HG02970 (cell line): ENCODE results near the gene DCC.
"Not testable (repeated sequence)": the region's sequence is repeated elsewhere in the genome, so short reads cannot be mapped to it uniquely, and the experiment has no call there.

Source experiments
- ATAC-seq: cut with Tn5 transposase; IDR thresholded peaks from one replicate; pipeline ENCODE4 v1.9.1; 2021; ENCODE audit warnings: mild to moderate bottlenecking, moderate library complexity, moderate number of reproducible peaks; ENCODE audit not compliant: unreplicated experiment, low FRiP score

Gene DCC

DNA sequence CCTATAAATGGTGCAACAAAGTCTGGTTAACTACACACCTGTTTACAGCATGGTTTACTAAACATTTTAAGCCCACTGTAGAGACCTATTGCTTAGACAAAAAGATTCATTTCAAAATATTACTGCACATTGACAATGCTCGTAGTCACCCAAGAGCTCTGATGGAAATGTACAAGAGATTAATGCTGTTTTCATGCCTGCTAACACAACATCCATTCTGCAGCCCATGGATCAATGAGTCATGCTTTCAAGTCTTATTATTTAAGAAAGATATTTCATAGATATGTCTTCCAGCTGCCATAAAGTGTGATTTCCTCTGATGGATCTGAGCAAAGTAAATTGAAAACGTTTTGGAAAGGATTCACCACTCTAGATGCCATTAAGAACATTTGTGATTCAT, 1103.3 kb downstream of the DCC start:
- no peak for ATAC-seq

DNA sequence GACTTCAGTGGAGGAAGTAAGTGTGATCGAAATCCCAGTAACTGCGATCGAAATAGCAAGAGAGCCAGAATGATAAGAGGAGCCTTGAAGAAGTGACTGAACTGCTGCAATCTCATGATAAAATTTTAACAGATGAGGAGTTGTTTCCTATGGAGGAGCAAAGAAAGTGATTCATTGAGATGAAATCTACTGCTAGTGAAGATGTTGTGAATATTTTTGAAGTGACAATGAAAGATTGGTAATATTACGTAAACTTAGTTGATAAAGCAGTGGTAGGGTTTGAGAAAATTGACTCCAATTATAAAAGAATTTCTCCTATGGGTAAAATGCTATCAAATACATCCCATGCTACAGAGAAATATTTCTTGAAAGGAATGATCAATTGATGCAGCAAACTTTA, 1103.8 kb downstream of the DCC start:
- ATAC-seq = no peak

DNA sequence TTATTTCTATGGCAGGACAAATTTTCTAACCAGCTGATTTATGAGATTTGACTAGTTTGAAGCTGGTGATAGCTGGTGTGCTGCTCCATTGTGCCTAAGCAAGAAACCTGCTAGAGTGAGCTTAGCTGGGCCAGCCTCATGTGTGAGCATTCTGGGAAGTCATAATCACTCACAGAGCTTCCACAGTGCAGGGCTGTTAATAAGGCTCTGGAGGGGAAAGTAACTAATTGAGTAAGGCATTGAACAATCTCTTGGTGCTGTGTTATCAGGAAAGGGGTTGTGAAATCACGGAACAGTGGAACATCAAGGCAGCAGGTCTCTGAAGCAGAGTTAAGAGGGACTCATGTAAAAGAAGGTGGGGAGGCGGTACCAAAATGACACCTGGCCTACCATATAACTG, 1111.9 kb downstream of the DCC start:
- no peak for ATAC-seq

DNA sequence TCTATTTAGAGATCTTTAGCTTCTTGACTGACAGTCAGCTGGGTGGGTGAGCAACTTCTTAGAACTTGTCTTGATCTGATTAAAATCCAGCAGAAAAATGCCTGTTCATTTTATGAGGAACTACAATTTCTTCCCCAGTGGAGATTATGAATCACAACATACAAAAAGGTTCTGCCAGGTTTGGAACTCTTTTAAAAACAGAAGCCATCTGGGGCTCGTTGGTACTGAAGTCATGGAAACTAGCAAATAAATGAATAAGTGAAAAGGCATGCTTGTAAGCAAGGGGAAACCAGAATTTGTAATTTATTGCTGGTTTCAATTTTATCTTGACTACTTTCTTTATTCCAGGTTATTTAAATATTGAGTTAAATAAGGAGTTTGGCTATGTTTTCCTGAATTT, 1117.1 kb downstream of the DCC start:
- ATAC-seq = no peak

DNA sequence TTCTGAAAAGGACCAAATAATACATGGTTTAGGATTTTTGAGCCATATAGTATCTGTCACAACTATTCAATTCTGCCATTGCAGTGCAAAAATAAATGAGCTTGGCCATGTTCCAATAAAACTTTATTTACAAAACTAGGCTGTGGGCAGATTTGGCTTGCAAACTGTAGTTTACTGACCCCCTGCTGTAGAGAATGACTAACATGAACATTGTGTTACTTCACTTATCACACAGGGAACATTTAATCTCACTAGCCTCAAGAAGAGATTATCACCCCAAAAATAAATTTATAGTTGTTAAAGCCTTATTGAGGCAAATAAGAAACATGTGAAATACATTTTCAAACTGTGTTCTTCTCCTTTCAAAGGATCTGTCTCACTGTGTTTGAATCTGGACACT, 1118.3 kb downstream of the DCC start:
- no peak for ATAC-seq

DNA sequence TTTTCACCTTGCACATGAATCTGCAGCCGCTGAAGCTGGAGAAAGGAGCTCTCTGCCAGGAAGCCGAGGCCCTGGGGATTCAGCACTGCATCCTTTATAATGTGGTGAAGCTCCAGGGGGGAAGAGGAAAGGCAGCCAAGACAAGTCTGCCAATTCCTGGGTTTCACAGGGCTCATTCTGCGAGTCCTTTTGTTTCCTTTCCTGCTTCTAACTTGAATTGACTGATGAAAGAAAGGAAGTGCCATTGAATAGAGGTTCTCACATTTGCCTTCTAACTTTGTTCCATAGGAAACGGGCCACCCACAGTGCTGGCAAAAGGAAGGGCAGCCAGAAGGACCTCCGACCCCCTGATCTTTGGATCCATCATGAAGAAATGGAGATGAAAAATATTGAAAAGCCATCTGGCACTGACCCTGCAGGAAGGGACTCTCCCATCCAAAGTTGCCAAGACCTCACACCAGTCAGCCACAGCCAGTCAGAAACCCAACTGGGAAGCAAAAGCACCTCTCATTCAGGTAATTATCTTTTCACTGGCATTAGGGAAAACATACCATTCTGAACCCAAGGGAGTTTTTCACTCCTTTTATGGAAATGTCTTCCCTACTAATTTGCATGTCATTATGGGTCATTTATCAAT, 1119.1 kb downstream of the DCC start:
- no peak for ATAC-seq

DNA sequence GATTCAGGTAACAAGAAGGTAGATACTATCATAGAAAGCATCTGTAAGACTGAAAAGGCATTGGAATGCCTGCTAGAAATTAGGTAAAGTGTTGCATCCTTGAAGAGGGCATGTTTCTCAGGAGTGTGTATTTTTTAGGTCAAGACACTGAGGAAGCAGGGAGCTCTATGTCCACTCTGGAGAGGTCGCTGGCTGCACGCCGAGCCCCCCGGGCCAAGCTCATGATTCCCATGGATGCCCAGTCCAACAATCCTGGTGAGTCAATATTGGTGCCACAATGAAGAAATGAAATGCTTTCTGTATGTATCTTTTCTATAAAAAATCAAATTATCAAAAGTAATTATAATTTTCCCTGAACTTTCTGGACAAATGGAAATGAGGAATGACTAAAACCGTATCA, 1127.8 kb downstream of the DCC start:
- no peak for ATAC-seq

DNA sequence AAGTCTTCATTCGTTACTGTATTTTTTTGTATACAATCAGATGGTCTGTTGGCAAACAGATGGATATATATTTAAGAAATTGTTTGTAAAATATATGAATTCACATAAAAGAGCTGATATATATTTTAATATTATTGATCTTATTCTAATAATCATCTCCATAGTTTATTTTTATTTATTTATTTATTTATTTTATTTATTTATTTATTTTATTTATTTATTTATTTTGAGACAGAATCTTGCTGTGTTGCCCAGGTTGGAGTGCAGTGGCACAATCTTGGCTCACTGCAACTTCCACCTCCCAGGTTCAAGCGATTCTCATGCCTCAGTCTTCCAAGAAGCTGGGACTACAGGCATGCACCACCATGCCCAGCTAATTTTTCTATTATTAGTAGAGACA, 1128.2 kb downstream of the DCC start:
- ATAC-seq = not testable (repeated sequence)

DNA sequence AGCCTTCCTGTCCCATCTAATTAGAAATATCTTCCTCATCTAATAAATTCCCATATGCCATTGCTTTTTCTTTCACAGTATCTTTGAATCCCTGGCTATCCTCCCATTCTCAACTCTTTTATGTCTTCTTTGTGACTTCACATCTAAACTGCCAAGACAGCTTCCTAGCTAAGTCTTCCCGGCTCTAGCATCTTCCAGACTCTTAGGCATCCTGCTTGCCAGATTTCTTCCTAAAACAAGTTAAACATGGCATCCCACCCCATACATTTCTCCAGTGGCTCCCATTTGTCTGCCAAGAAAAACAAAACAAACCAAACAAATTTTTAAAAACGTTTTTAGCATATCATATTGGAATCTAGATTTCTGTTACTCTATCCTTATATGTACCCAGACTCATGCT, 1132.5 kb downstream of the DCC start:
- no peak for ATAC-seq

DNA sequence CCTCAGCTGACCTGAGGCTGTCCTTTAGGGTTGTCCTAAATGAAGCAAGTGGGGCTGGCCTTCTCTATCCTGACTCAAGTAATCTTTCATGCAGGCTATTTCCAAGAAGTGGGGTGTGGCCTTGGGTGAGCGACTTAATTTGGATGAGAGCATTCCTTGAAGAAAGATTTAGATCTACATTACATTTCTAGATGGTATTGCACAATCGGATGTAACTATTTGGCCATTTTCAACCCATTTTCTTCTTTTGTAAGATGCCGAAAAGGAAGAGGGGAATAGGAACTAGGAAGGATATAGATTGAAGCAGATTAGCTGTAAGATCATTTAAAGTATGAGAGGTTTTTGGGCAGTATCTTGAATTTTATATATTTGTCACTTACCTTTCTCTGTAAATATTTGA, 1138.2 kb downstream of the DCC start:
- ATAC-seq = no peak

DNA sequence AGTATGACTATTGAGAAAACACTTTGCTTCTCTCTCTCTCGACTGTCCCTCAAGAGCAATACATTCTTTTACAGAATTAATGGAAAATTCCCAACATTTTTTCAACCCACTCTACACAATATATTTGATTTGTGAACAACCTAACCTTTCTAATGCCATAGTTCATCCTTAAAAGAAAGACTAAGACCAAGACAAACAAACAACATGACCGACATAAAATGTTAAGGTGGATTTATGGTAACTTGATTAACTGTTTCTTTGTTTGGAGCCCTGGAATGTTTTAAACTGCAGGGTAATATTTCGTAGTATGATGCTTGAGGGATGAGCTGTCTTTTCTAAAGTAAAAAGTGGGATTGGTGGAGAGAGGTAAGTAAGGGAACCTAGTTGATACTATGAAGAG, 1146.3 kb downstream of the DCC start:
- ATAC-seq = no peak

DNA sequence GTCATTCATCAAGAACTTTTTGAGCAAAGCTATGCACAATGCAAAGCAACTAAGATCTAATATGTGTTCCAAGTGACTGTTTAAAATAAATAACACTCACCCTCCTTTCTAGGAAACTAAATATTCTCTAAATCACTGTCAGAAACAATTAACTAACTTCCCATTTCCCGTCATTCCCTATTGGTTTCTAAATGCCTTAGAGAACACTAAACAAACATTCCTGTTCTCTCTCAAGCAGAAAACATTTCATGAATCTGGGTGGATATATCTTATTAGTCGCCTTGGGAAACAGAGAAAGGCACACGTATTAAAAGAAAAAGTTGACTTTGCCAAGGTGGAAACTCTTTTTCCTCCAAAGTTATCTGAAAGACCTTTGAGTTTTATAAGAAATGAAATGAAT, 1149.3 kb downstream of the DCC start:
- ATAC-seq = no peak

DNA sequence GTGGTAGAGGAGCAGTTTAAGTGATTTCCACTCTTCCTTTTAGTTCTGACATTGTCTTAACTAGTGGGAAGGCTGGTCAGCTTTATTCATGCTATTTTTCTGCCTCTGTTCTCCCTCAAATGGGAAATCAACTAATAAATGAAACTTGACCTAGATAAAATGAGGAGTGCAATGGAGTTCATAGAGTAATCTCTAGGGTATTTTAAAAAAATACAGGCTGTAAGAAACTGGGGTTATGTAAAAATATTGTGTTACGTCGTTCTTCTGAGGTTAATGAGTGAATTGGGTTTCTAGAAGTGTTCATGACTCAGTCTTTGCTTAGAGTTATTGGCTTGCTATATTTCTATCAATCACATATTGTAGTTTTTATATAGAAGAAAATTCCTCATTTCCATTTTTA, 1150.0 kb downstream of the DCC start:
- ATAC-seq = no peak

DNA sequence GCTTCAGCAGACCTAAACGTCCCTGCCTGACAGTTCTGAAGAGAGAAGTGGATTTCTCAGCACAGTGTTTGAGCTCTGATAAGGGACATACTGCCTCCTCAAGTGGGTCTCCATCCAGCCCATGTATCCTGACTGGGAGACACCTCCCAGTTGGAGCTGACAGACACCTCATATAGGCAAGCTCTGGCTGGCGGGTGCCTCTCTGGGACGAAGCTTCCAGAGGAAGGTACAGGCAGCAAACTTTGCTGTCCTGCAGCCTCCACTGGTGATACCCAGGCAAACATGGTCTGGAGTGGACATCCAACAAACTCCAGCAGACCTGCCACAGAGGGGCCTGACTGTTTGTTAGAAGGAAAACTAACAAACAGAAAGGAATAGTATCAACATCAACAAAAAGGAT, 1156.0 kb downstream of the DCC start:
- no peak for ATAC-seq

DNA sequence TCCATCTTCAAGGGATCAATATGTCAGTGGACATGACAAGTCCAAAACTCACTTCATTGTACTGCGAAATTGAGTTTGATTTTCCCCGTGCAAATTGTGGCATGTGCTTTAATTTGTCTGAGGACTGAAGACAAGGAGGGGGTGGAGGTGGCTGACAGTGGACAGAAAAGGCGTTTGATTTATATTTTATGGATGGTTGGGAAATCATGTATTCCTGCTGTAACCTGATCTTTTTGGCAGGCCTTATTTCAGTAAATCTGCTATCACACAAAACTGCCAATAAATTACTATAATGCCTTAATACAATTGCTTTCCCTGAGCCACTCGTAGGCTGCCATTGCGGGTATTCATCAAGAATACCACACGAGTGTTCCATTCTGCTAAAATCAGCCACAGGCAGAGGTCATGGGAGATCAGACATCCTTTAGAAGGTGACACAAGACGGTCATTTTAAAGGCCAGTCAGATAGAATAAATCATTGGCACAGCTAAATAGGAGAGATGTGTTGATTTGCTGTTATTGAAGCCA, 1164.0 kb downstream of the DCC start:
- no peak for ATAC-seq

DNA sequence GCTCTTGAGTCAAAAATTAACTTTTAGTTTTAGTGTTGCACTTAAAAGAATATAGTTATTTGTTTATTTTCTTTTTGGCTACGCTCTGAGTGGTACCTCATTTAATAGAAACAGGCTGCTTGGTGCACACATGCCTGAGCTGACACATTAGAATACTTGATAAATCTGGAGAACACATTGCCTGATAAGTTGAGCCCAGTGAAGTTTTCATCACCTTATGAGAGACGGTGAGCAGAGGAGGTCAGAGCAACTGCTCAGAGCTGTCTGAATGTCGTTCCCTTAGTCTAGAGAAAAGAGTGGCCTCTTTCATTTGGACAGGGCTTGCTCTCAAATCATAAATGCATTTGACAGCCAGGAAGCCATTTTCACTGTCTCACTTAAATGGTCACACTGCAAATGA, 1168.5 kb downstream of the DCC start:
- ATAC-seq = no peak

DNA sequence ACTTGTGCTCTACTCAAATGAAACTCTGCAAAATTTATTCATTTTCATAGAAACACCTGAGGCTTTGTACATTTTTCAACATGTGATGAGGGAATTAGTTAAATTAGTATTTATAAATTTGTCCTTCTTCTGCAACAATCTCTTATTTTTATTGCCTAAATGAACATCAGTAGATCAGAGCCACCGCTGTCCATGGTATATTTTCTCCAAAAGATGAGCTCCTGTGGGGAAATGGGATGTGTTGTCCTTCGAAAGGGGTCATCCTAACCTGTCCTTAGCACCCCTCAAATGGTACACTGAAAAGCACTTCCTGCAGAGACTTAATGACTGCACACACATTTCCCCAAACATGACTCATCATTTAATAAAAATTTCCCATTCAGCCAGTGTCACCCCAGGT, 1169.9 kb downstream of the DCC start:
- ATAC-seq = no peak

DNA sequence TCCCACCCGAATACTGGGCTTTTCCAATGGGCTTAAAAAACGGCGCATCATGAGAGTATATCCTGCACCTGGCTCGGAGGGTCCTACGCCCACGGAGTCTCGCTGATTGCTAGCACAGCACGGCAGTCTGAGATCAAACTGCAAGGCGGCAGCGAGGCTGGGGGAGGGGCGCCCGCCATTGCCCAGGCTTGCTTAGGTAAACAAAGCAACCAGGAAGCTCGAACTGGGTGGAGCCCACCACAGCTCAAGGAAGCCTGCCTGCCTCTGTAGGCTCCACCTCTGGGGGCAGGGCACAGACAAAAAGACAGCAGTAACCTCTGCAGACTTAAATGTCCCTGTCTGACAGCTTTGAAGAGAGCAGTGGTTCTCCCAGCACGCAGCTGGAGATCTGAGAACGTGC, 1171.7 kb downstream of the DCC start:
- ATAC-seq = not testable (repeated sequence)

DNA sequence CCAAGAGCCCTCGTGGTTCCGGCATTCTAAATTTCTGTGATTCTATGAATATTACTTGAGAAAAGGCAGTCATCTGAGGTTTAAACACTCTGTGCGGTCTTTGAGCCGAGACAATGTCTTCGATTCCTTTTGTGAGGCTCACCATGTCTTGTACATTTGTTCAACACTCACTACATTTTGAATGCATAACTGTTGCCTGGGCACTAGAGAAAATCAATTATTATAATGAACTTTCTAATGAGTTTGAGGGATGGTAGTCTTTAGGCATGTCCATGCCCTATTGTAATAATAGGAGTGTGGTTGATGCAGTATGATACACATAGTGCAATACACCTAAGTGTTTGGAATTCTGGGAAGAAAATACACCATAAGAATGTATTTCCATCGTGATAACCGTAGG, 1181.1 kb downstream of the DCC start:
- ATAC-seq = no peak

DNA sequence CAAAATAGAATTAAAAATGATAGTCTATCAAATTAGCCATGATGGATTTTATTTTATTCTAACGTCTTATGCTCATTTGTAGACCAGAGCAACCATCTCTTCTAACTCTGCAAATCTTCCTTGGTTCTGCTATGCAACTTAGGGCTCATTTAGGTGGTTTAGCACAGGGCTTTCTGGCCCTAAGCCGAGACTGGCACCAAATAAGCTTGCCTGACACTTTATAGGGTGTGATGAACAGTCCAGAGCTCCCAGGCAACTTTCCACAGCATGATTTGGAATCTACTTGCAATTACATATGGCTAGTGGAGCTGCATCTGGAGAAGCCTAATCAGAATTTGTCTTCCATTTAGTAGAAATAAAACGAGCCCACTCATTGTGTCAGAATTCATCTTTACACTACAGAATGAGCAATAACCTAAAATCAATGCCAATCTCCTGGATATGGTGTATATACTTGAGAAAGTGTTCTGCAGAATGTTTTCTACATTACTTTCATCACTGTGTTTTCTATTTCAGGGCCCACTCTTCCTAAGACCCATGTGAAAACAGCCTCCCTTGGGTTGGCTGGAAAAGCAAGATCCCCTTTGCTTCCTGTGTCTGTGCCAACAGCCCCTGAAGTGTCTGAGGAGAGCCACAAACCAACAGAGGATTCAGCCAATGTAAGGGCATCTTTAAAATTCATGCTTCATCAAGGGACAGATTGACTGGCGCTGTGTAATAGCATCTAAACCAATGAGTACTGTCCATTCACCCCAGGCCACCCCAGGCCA, 1186.3 kb downstream of the DCC start:
- no peak for ATAC-seq

DNA sequence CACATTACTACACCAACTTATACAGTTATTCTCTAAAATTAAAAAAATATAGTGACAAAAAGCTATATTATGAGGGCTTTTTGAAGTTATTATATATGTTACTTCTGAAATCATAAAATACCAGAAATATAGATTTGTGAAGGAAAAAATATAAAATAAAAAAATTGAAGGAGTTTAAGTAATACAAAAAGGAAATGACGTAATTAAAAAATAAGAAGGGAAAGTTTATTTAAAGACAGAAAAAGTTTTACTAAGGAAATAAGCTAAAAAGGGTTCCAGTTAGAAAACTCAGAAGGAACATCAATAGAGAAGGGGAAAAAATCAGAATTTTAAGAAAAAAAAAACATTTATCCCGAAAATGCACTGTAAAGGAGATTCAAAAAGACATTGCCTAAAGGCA, 1187.4 kb downstream of the DCC start:
- no peak for ATAC-seq

DNA sequence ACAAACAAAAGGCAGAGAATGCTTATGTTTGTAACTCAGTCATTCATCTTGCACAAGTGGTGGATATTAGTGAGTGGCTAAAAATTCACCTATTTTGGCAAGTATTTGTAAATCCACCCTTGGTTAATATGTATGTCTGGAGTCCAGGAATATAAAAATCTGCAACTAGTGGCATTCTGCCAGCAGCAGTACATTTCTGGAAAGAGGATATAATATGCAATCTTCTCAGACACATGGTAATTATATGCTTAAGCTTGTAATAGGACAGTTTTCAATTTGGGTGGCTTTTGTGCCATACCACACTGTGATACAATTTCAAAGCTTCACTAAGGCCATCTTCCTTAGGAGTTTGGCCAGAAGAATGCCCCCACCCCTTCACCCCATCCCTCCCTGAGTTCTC, 1191.2 kb downstream of the DCC start:
- ATAC-seq = no peak
